ENCODE results near the gene TMEM196.
"Not testable (repeated sequence)": the region's sequence is repeated elsewhere in the genome, so short reads cannot be mapped to it uniquely, and the experiment has no call there.

Gene TMEM196

GRCh38 chr7:19701471-19701870 is 71.9 kb downstream of the TMEM196 start:
- no peak overlapping the region for H3K4me3 ChIP-seq

GRCh38 chr7:19700936-19701335 is 72.5 kb downstream of the TMEM196 start:
- Histone ChIP-seq H3K9ac (ENCODE audit: insufficient read length) (no peak overlapping the region), H3K4me3 (no peak overlapping the region), H3K27ac (peak overlapping the region; percentile 15; the same call in 1 of the 2 replicates), H3K36me3 (ENCODE audit: insufficient read depth, low read length) (peaks cover 94% of the 10 kb centered on the region), H3K9me3 (ENCODE audit: low read depth, low read length) (peaks cover 11% of the 10 kb centered on the region; the same call in 1 of the 2 replicates)
- no peak for TF ChIP-seq FOXP2 (optimal IDR thresholded peaks at IDR 0.05; ENCODE audit: control extremely low read depth, extremely low read length, insufficient read depth)
- no peak for TF ChIP-seq EZH2 (IDR thresholded peaks at IDR 0.05)
- no peak for TF ChIP-seq POLR2AphosphoS5 (IDR thresholded peaks at IDR 0.05; ENCODE audit: borderline replicate concordance, low read depth, low read length)
- no peak for DNase-seq (ENCODE audit: low read depth, low spot score)

More at GRCh38 chr7:19701471-19701870, 71.9 kb downstream of the TMEM196 start:
- TF ChIP-seq POLR2AphosphoS5 (IDR thresholded peaks at IDR 0.05; ENCODE audit: borderline replicate concordance, low read depth, low read length) (no peak), FOXP2 (optimal IDR thresholded peaks at IDR 0.05; ENCODE audit: control extremely low read depth, extremely low read length, insufficient read depth) (no peak), EZH2 (IDR thresholded peaks at IDR 0.05) (no peak)
- Histone ChIP-seq H3K27ac (0 out of 2 replicates have a peak overlapping the region, but pooled peaks have one; percentile 15), H3K9ac (ENCODE audit: insufficient read length) (no peak overlapping the region), H3K9me3 (ENCODE audit: low read depth, low read length) (peaks cover 11% of the 10 kb centered on the region; the same call in 1 of the 2 replicates), H3K36me3 (ENCODE audit: insufficient read depth, low read length) (peaks cover 89% of the 10 kb centered on the region)
- DNase-seq (ENCODE audit: low read depth, low spot score) = no peak

DNA sequence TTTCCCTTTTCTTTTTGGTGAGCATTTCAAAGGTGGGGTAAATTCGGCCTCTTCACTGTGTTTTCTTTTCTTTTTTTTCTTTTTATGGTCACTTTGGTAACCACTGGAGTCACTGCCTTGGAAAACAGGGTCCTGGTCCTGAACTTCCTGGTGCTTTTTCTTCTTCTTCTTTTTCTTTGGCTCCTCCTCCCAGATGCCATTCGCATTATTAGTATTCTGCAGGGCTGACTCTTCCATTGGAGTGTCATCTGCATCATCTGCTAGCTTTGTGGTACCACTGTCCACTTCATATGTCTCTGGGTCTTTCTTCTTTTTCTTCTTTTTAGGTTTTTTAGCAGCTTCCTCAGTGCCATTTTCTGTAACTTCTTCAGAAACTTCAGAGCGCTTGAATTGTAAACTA is 75.1 kb downstream of the TMEM196 start:
- Histone ChIP-seq H3K36me3 (ENCODE audit: insufficient read depth, low read length) (peaks cover 75% of the 10 kb centered on the region), H3K4me3 (no peak overlapping the region), H3K9ac (ENCODE audit: insufficient read length) (no peak overlapping the region), H3K9me3 (ENCODE audit: low read depth, low read length) (peaks cover 5% of the 10 kb centered on the region; the same call in 1 of the 2 replicates), H3K27ac (no peak overlapping the region)
- DNase-seq (ENCODE audit: low read depth, low spot score) = no peak
- TF ChIP-seq FOXP2 (optimal IDR thresholded peaks at IDR 0.05; ENCODE audit: control extremely low read depth, extremely low read length, insufficient read depth) = no peak

DNA sequence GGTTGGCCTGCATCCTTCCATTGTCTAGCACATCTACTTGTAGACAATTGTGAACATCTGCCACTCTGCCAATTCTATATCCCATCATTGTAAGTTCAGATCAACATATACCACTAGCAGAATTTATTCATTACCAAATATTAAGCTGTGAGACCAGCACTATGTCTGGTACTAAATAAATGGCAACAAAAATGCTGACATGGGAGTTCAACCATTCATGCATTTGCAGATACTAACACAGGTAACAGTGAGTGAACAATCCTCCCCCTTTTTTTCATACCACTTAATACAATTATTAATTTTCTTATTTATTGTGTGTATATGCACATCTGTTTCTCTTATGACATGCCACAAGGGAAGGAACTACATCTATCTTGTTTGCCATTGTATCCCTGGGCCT is 76.5 kb downstream of the TMEM196 start:
- Histone ChIP-seq H3K4me3 (no peak overlapping the region), H3K9me3 (ENCODE audit: low read depth, low read length) (no peaks in the 10 kb centered on the region), H3K27ac (no peak overlapping the region), H3K36me3 (ENCODE audit: insufficient read depth, low read length) (peaks cover 61% of the 10 kb centered on the region), H3K9ac (ENCODE audit: insufficient read length) (no peak overlapping the region)
- TF ChIP-seq EZH2 (IDR thresholded peaks at IDR 0.05) (no peak), POLR2AphosphoS5 (IDR thresholded peaks at IDR 0.05; ENCODE audit: borderline replicate concordance, low read depth, low read length) (no peak), FOXP2 (optimal IDR thresholded peaks at IDR 0.05; ENCODE audit: control extremely low read depth, extremely low read length, insufficient read depth) (no peak)
- DNase-seq (ENCODE audit: low read depth, low spot score) = no peak

GRCh38 chr7:19692111-19692828 is 81.1 kb downstream of the TMEM196 start:
- Histone ChIP-seq H3K27ac (no peak overlapping the region), H3K36me3 (ENCODE audit: insufficient read depth, low read length) (peaks cover 17% of the 10 kb centered on the region), H3K4me3 (no peak overlapping the region), H3K9me3 (ENCODE audit: low read depth, low read length) (no peaks in the 10 kb centered on the region), H3K9ac (ENCODE audit: insufficient read length) (no peak overlapping the region)
- DNase-seq (ENCODE audit: low read depth, low spot score) = no peak
- TF ChIP-seq FOXP2 (optimal IDR thresholded peaks at IDR 0.05; ENCODE audit: control extremely low read depth, extremely low read length, insufficient read depth) (no peak), EZH2 (IDR thresholded peaks at IDR 0.05) (no peak), POLR2AphosphoS5 (IDR thresholded peaks at IDR 0.05; ENCODE audit: borderline replicate concordance, low read depth, low read length) (no peak)

DNA sequence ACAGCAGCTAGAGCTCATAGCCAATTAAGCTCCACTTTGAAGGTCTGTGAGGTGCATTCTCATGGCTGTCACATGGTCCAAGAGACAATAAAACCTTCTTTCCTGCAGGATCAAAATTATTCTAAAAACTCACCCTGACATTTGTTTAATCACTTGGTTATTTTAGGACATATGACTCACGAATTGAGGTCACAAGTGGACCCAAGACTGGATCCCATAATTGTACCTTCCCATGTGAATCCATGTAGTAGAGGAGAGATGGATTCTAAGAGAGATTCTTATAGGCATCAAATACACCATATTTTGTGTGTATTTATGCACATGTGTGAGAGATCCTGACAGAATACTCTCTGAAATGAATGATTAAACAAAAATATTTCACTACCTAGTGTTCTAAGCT is 82.7 kb downstream of the TMEM196 start:
- DNase-seq (ENCODE audit: low read depth, low spot score) = no peak
- no peak overlapping the region for H3K27ac ChIP-seq
- TF ChIP-seq POLR2AphosphoS5 (IDR thresholded peaks at IDR 0.05; ENCODE audit: borderline replicate concordance, low read depth, low read length) (no peak), FOXP2 (optimal IDR thresholded peaks at IDR 0.05; ENCODE audit: control extremely low read depth, extremely low read length, insufficient read depth) (no peak), EZH2 (IDR thresholded peaks at IDR 0.05) (no peak)
- H3K9ac ChIP-seq (ENCODE audit: insufficient read length) = no peak overlapping the region
- no peak overlapping the region for H3K4me3 ChIP-seq
- no peaks in the 10 kb centered on the region for H3K9me3 ChIP-seq (ENCODE audit: low read depth, low read length)
- peaks cover 2% of the 10 kb centered on the region; the same call in 1 of the 2 replicates for H3K36me3 ChIP-seq (ENCODE audit: insufficient read depth, low read length)

DNA sequence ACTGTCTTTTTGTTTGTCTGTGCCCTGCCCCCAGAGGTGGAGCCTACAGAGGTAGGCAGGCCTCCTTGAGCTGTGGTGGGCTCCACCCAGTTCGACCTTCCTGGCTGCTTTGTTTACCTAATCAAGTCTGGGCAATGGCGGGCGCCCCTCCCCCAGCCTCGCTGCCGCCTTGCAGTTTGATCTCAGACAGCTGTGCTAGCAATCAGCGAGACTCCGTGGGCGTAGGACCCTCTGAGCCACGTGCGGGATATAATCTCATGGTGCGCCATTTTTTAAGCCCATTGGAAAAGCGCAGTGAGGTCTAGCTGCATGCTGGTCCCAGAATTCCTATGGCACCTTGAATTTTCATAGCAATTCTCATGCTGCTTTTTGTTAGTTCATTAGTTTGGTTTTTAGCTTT is 84.3 kb downstream of the TMEM196 start:
- not testable (repeated sequence) for H3K9me3 ChIP-seq (ENCODE audit: low read depth, low read length); H3K27ac ChIP-seq; H3K9ac ChIP-seq (ENCODE audit: insufficient read length); H3K4me3 ChIP-seq; DNase-seq (ENCODE audit: low read depth, low spot score); H3K36me3 ChIP-seq (ENCODE audit: insufficient read depth, low read length)

DNA sequence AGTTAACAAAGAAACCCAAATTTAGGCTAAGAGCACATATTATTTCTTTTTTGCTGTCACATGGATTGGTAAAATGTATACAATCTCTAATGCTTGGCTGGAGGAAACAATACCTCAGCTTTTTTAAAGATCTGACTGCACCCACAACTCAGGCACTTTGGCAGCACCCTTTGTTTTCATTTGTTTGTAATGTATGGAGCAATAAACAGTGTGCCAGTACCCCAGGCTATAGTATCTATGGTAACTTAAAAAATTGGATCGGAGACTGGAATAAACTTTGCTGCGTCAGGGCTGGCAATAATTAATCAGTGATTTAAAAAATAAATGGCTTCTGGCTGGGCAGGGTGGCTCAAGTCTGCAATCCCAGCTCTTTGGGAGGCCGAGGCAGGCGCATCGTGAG is 91.8 kb downstream of the TMEM196 start:
- H3K4me3 ChIP-seq = 0 out of 2 replicates have a peak overlapping the region, but pooled peaks have one; percentile 10
- 0 out of 2 replicates have a peak, but pooled peaks cover 4% of the 10 kb centered on the region for H3K36me3 ChIP-seq (ENCODE audit: insufficient read depth, low read length)
- no peak for DNase-seq (ENCODE audit: low read depth, low spot score)
- peak overlapping the region; percentile 52 for H3K27ac ChIP-seq
- TF ChIP-seq EZH2 (IDR thresholded peaks at IDR 0.05) (no peak), POLR2AphosphoS5 (IDR thresholded peaks at IDR 0.05; ENCODE audit: borderline replicate concordance, low read depth, low read length) (no peak), FOXP2 (optimal IDR thresholded peaks at IDR 0.05; ENCODE audit: control extremely low read depth, extremely low read length, insufficient read depth) (no peak)
- H3K9me3 ChIP-seq (ENCODE audit: low read depth, low read length) = no peaks in the 10 kb centered on the region
- H3K9ac ChIP-seq (ENCODE audit: insufficient read length) = no peak overlapping the region

DNA sequence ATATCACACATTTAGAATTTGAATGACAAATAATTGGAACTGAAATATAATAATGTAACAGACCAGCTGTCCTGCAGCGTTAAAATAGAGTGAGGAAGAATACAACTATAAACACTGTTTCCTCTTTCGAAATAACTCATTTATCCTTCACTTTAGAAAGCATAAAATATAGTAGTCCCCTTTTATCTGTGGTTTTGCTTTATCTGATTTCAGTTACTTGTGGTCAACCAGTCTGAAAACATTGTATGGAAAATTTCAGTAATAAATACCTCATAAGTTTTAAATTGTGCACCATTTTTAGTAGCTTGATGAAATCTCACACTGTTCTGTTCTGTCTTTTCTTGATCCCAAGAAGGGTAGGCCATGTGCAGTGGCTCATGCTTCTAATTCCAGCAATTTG is 96.2 kb downstream of the TMEM196 start:
- H3K4me3 ChIP-seq = no peak overlapping the region
- no peak overlapping the region for H3K9ac ChIP-seq (ENCODE audit: insufficient read length)
- 0 out of 2 replicates have a peak, but pooled peaks cover 4% of the 10 kb centered on the region for H3K36me3 ChIP-seq (ENCODE audit: insufficient read depth, low read length)
- DNase-seq (ENCODE audit: low read depth, low spot score) = no peak
- peak overlapping the region; percentile 73 for H3K27ac ChIP-seq
- no peak; the same call in 1 of the 2 replicates for TF ChIP-seq POLR2AphosphoS5 (IDR thresholded peaks at IDR 0.05; ENCODE audit: borderline replicate concordance, low read depth, low read length)
- TF ChIP-seq EZH2 (IDR thresholded peaks at IDR 0.05) = no peak
- TF ChIP-seq FOXP2 (optimal IDR thresholded peaks at IDR 0.05; ENCODE audit: control extremely low read depth, extremely low read length, insufficient read depth) = no peak
- H3K9me3 ChIP-seq (ENCODE audit: low read depth, low read length) = no peaks in the 10 kb centered on the region
